DMS153 treated with DMSO at 0.1 percent for 48 hours (cell line): ENCODE results near the gene IQGAP2.

Experiments used
- DNase-seq: peaks from one replicate; lab custom pipeline; 2025; ENCODE audit not compliant: unreplicated experiment; lab: John Stamatoyannopoulos, UW

IQGAP2 gene

GRCh38 chr5:76474377-76474776 lies 71.3 kb downstream of the IQGAP2 start:
- DNase-seq, result no peak

DNA sequence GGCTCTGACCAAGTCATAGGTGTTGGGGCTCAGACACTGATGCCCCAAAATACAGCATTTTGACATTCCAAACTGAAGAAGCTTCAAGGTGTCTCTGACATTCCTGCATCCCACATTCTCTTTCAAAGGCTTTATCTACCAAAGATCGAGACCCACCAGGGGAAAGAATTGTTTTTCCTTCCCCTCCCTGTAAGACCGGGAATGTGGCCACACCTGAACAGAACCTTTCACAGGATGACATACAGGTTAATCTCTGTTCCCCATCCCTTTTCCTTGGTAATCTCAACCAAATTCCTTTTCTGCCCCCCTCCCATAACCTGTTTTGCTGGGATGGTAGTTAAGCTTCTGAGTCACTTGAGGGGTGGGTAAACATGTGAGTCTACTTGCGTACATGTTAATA lies 72.3 kb downstream of the IQGAP2 start:
- no peak for DNase-seq

GRCh38 chr5:76475936-76476335 lies 72.9 kb downstream of the IQGAP2 start:
- DNase-seq, result no peak

- no peak for DNase-seq
Observed at GRCh38 chr5:76476474-76477038, 73.5 kb downstream of the IQGAP2 start.

- no peak for DNase-seq
Observed at GRCh38 chr5:76477061-76477460, 74.0 kb downstream of the IQGAP2 start.

DNA sequence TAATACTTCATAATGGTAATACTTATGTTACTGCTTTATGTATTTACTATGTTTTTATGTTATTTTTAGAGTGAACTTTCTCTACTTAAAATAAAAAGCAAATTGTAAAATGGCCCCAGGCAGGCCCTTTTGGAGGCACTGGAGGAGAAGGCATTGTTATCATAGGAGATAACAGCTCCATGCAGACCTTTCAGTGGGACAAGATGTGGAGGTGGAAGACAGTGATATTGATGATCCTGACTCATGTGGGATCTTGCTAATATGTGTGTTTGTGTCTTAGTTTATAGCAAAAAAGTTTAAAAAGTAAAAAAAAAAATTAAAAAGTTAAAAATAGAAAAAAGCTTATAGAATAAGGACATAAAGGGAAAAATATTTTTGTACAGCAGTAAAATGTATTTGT lies 74.5 kb downstream of the IQGAP2 start:
- no peak for DNase-seq

DNA sequence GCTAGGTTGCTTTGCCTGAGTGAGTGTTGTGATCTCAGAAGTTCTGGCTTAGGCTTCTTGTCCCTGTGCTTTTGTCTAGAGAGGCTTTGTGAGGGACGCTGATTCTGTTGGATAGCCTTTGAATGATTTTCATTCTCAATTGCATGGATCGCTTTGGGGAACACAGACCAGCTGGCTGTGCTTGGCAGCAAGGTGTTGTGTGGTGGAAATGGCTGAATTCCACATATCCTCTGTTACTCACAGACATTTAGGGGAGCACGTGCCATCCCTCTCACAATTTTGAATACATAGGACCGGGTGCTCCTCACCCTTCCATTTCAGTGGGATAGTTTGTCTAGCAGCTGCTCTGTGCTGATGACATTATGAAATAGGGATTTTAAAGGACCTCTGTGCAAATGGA lies 76.2 kb downstream of the IQGAP2 start:
- no peak for DNase-seq

DNA sequence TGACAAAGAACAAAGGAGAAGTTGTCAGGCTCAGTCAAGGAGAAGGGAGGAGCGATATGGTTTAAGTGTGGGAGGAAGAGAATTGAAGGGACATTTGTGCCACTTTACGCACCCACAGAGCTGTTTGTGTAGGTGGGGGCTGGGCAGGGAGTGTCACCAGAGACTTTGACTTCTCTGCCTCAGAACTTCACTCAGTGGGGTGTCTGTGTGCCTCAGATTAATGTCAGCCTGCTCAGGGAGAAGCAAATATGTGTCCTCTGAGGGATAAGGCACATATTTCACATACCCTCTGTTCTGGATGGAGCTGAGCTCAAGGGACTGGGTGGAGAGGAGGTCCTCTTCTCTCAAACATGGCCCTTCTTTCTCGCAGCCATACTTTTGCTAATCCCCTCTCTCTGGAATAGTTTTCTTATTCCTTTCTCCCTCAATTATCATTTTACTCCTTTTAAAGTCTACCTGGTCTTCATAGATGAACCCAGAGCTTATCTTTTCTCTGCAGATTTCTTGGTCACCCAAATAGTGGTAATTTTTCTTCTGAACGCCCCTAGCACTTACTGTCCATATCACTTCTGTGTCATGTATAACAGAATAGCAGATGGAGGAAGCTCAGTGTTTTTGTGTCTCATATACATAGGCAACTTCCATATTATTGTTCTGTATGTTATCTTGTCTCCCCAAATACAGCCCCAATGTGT lies 77.0 kb downstream of the IQGAP2 start:
- DNase-seq, result no peak

- DNase-seq, result no peak
Observed at GRCh38 chr5:76482984-76483383, 79.9 kb downstream of the IQGAP2 start.

- DNase-seq, result no peak
Observed at GRCh38 chr5:76483433-76483832, 80.3 kb downstream of the IQGAP2 start.

DNA sequence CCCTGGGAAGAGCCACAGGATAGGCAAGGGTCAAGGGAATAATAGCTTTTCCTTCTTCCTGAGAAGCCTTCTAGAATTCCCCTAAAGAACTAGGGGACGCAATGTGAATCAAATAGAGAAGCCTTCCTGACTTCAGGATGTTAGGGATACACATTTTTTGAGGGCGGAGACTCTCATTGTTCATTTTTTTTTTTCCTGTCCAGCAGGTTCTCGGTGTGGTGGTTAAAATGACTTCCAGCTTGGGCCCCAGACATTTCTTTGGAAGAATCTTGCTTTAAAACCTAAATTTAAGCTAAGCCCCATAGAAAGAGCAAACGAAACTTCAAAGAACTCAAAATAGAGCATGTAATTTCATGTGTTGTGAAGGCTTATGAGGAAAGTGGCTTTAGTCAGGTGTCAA lies 80.8 kb downstream of the IQGAP2 start:
- no peak for DNase-seq

DNA sequence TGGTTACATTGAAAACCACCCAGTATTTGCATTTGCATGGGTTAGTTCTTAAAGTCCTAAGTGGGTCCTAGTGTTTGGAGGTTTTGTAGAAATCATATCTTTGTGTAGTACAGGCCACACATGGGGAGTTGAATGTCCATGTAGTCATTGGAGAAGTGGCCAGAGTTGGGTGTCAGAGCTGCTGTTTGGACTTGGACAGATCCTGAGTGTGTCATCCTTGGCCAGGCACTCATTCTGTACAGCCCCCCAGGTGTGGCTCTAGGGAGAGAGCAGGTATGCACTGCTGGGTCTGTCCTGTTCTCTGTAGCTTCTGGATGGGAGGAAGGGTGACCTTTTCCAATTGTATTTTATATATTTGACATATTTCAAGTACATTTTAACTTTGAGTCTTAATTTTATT lies 82.4 kb downstream of the IQGAP2 start:
- DNase-seq, result no peak

- DNase-seq, result no peak
Observed at GRCh38 chr5:76487386-76487785, 84.3 kb downstream of the IQGAP2 start.

DNA sequence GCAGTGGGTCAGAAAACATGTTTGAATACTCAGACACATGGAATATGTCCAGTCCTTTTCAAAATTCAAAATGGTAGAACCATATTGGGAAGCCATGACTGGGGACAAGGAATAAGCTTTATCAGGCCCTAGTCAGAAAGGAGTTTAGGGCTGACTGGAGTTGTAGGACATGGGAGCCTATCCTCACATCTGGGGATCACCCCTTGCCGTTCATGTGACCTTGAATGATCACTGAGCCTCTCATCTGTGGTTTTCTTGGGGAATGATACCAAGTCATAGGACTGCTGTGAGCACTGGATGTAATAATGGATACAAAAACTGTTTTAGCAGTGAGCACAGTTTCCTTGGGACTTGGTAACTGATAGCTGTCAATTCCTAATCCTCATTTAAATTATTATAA lies 84.7 kb downstream of the IQGAP2 start:
- DNase-seq, result no peak

DNA sequence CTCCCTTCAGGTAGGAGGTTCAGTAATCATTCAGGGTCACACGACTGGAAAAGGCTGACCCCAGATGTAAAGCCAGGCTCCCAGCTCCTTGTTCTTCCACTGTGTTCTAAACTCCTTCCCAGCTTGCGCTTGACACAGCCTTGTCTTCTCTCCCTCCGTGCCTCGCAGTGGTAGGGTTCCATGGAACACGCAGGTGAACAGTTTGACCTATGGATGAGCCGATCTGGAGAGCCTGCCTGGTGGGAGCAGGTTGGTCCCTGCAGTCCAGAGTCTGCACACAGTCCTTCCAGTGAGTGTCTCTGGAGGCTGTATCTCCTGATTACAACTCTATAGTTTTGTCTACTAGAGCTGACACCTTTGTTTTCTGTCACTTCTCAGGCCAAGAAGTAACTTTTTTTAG lies 85.9 kb downstream of the IQGAP2 start:
- no peak for DNase-seq

DNA sequence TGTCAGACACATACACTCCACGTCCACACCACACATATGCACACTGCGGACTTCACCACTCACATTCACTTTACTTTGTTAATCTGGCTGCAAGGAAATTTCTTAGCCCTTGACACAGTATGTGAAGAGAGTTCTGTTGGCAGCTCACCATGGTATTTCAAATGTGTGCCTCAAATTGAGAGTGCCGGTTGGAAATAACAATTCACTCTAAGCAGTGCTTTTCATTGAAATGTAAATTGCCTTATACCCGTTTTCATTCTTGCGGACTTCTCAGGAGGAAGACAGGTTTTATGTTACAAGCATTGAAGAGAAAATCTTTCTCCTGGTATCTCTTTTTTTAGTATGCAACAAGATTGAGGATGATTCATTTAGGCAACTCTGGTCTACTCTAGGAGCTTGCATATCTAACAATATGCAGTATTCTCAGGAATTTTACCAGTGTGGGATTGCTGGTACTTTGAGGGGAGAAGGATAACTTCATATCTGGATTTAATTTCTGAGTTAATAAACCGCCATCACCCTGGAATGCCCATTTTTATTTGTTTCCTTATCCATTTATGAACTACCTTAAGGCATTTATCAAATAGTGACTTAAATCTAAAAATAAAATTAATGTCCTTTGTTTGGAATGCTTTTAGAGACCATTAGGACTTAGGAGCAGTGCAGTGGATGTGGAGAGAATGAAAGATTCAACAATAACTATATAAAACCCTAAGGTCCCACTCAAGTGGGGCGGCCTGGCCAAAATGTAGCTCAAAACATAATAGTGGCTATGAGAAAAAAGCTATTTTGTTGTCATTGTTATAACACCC lies 87.0 kb downstream of the IQGAP2 start:
- DNase-seq, result no peak

- DNase-seq, result no peak
Observed at GRCh38 chr5:76490960-76491359, 87.9 kb downstream of the IQGAP2 start.

DNA sequence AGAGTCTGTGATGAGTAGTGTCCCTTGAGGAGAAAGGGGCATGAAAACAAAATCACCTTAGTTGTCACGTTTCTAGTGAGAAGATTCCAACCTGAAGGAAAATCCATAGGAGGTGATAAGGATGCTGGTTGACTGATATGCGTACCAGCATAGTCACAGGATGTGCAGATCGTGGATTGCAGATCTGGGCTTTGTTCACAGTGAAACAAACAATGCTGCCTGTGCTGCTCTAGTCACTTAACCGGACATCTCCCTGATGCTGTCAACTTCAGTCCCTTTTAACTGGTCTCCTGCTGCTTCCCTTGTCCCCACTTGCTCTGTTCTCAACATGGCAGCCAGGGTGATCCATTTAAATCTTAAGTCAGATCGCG lies 89.7 kb downstream of the IQGAP2 start:
- no peak for DNase-seq

GRCh38 chr5:76493190-76493837 lies 90.2 kb downstream of the IQGAP2 start:
- no peak for DNase-seq

GRCh38 chr5:76494201-76494600 lies 91.1 kb downstream of the IQGAP2 start:
- no peak for DNase-seq

GRCh38 chr5:76495870-76496269 lies 92.8 kb downstream of the IQGAP2 start:
- no peak for DNase-seq

GRCh38 chr5:76497065-76497460 lies 94.0 kb downstream of the IQGAP2 start:
- no peak for DNase-seq
